Peyer's patch (tissue), 4 donors: ENCODE measurements around the gene CORIN. TPM values are rescaled to one million over a fixed set of nuclear protein-coding genes. Genes with fewer than 3 reads are reported as not detected.

Source experiments
- DNase-seq, 3 donors: peaks; one replicate each; pipeline ENCODE4 v3.0.0-alpha.2; 2017 to 2019
- H3K27ac ChIP-seq, 4 donors: fragments of 200-600 bp; sonication (generic); one replicate each; pipeline ENCODE4 v1.5.1; 2016 to 2019
- H3K27me3 ChIP-seq, 2 donors: fragments of 200-600 bp; sonication (generic); one replicate each; pipeline ENCODE4 v1.5.1; 2019
- H3K36me3 ChIP-seq, 3 donors: fragments of 200-600 bp; sonication (generic); one replicate each; pipeline ENCODE4 v1.5.1; 2016 to 2019
- H3K4me1 ChIP-seq, 4 donors: fragments of 200-600 bp; sonication (generic); one replicate each; pipeline ENCODE4 v1.5.1; 2016 to 2019
- H3K4me3 ChIP-seq, 4 donors: fragments of 200-600 bp; sonication (generic); 1 replicate in 3 of 4; 2 replicates in 1 of 4; pipeline ENCODE4 v1.5.1; 2016 to 2019; ENCODE audit warnings: mild to moderate bottlenecking in 1 of 4
- H3K9me3 ChIP-seq, 4 donors: fragments of 200-600 bp; sonication (generic); one replicate each; pipeline ENCODE4 v1.5.1; 2016 to 2019; ENCODE audit warnings: mild to moderate bottlenecking in 1 of 4
- POLR2A ChIP-seq, 2 donors: fragments of 450-650 bp; IDR thresholded peaks; one replicate each; pipeline ENCODE4 v1.5.1; 2017; ENCODE audit warnings: antibody characterized with exemption in 2 of 2, mild to moderate bottlenecking in 2 of 2, moderate library complexity in 2 of 2
- total RNA-seq, 4 donors: library from RNA; depleted of rRNA; stranded (reverse); fragments of >200 nt; gene quantifications; one replicate each; pipeline ENCODE4 v1.1.0, GENCODE V29; 2016
- TF ChIP-seq, protein P1 (sequence below), 6 experiments: fragments of 450-650 bp in 4 of 6; fragments of 200-600 bp in 2 of 6; sonication (generic) in 1 of 6; IDR thresholded peaks; one replicate each; pipeline ENCODE4 v1.5.1; 2017 to 2019; ENCODE audit warnings: antibody characterized with exemption in 6 of 6, mild to moderate bottlenecking in 3 of 6, moderate library complexity in 1 of 6

Gene CORIN
- total RNA-seq, 4 donors from 2014 or later: 0.27 to 0.70 (median 0.57) TPM; not detected in 1

DNA sequence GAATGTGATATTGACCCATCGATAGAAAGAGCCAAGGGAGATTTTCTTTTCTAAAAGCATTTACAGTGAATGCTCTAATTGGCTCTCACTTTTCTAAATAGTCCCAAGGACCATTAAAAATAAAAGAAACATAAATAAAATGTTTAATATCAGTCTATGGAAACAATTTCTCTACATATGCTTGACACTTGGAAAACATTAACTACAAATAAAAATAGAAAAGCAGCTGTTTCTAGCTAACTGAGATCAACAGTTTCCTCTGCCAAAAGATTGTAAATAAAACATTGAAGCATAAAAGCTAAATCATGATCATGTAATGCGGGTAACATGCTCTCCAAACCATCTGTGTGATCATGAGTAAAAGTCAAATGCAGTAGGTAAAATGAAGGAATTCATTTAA lies 49.7 kb downstream of the CORIN start:
- no peak for DNase-seq

DNA sequence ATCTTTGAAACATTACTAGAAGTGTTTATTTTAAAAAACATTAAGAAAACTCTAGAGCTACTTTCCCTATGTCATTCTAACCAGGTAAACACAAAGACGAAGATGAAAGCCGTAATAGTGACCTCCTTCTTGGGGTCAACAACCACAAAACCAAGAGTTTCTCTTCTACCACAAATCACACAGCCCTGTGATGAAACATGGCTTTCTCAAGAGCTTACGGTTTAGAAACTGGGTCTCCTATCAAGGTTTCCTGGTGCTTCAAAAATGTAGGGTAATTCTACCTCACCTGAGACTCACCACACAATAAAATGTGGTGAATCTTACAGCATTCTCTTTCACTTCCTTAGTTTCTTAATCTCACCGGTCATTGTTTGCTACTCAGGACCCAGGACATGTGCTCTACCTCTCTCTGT lies 50.9 kb downstream of the CORIN start:
- TF ChIP-seq, protein P1, sequence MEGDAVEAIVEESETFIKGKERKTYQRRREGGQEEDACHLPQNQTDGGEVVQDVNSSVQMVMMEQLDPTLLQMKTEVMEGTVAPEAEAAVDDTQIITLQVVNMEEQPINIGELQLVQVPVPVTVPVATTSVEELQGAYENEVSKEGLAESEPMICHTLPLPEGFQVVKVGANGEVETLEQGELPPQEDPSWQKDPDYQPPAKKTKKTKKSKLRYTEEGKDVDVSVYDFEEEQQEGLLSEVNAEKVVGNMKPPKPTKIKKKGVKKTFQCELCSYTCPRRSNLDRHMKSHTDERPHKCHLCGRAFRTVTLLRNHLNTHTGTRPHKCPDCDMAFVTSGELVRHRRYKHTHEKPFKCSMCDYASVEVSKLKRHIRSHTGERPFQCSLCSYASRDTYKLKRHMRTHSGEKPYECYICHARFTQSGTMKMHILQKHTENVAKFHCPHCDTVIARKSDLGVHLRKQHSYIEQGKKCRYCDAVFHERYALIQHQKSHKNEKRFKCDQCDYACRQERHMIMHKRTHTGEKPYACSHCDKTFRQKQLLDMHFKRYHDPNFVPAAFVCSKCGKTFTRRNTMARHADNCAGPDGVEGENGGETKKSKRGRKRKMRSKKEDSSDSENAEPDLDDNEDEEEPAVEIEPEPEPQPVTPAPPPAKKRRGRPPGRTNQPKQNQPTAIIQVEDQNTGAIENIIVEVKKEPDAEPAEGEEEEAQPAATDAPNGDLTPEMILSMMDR (IDR thresholded peaks at IDR 0.05): no peak
- TF ChIP-seq POLR2A (IDR thresholded peaks at IDR 0.05): no peak
- no peak overlapping the region for H3K4me3 ChIP-seq
- DNase-seq: no peak
- H3K27me3 ChIP-seq: no peaks in the 10 kb centered on the region
- no peaks in the 10 kb centered on the region for H3K36me3 ChIP-seq
- H3K4me1 ChIP-seq: no peaks in the 10 kb centered on the region
- no peaks in the 10 kb centered on the region for H3K9me3 ChIP-seq
- no peak overlapping the region for H3K27ac ChIP-seq

More for the DNA sequence above, 49.7 kb downstream of the CORIN start:
- H3K4me1 ChIP-seq: no peaks in the 10 kb centered on the region
- TF ChIP-seq, protein P1 (IDR thresholded peaks at IDR 0.05): no peak
- no peak for TF ChIP-seq POLR2A (IDR thresholded peaks at IDR 0.05)
- H3K36me3 ChIP-seq: no peaks in the 10 kb centered on the region
- H3K27me3 ChIP-seq: no peaks in the 10 kb centered on the region
- no peak overlapping the region for H3K27ac ChIP-seq
- no peak overlapping the region for H3K4me3 ChIP-seq
- H3K9me3 ChIP-seq: no peaks in the 10 kb centered on the region

DNA sequence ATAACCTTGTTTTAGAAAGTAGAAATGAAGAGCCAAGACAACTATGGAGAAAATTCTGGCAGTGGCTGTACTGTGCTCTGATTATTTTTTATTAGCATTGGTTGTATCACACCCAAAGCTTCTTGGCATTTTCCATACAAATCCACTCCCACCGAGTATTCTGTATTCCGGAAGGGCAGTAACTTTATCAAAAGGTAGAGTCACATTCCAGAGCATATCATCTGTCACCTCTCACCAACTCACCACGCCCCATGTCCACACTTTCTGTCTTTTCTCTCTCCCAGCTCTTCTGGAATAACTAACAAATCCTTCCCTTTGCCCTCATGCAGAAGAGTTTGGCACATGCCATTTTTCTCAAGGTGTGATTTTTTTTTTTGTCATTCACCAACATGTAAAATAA lies 52.7 kb downstream of the CORIN start:
- Histone ChIP-seq H3K4me3 (no peak overlapping the region), H3K4me1 (no peaks in the 10 kb centered on the region), H3K27me3 (no peaks in the 10 kb centered on the region), H3K27ac (no peak overlapping the region), H3K9me3 (no peaks in the 10 kb centered on the region), H3K36me3 (no peaks in the 10 kb centered on the region)
- no peak for TF ChIP-seq POLR2A (IDR thresholded peaks at IDR 0.05)
- DNase-seq: no peak

DNA sequence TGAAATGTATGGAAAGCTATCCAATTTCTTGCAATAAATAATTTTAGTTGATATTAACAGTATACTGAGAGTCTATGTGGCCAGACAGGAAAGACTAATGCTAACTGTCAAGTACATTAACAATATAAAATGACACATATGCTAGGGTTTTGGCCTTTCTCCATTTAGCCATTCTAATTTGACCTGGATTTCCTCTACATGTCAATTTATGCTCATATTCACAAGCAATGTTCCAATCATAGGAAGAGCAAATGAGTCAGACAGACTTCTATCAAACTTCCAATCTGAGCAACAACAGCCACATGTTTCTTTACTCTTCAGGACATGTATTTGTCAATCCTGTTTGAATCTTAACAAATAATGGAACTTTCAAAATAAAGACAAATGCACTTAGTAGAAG lies 53.6 kb downstream of the CORIN start:
- Histone ChIP-seq H3K9me3 (no peaks in the 10 kb centered on the region), H3K27ac (no peak overlapping the region), H3K4me1 (no peaks in the 10 kb centered on the region), H3K36me3 (no peaks in the 10 kb centered on the region), H3K27me3 (no peaks in the 10 kb centered on the region), H3K4me3 (no peak overlapping the region)
- no peak for DNase-seq
- no peak for TF ChIP-seq POLR2A (IDR thresholded peaks at IDR 0.05)
- TF ChIP-seq, protein P1 (IDR thresholded peaks at IDR 0.05): no peak

DNA sequence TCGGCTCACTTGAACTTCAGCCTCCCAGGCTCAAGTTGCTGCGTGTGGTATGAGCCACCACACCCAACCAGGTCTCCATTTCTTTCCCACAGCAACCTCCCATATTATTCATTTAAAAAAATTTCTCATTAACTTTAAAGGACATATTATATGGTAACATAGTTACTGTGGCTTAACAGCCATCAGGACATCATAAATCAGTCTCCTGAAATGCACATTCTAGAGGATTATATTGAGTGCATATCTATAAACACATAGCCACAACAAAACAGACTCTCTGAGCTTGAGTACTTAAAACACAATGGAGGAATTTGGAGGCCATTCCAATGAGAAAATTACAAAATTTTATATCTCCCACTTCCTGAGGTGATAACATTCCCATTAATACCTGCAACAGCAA lies 61.5 kb downstream of the CORIN start:
- Histone ChIP-seq H3K9me3 (no peaks in the 10 kb centered on the region), H3K27me3 (no peaks in the 10 kb centered on the region), H3K36me3 (no peaks in the 10 kb centered on the region), H3K4me1 (no peaks in the 10 kb centered on the region), H3K4me3 (no peak overlapping the region), H3K27ac (no peak overlapping the region)
- DNase-seq: no peak
- TF ChIP-seq, protein P1 (IDR thresholded peaks at IDR 0.05): no peak
- no peak for TF ChIP-seq POLR2A (IDR thresholded peaks at IDR 0.05)

DNA sequence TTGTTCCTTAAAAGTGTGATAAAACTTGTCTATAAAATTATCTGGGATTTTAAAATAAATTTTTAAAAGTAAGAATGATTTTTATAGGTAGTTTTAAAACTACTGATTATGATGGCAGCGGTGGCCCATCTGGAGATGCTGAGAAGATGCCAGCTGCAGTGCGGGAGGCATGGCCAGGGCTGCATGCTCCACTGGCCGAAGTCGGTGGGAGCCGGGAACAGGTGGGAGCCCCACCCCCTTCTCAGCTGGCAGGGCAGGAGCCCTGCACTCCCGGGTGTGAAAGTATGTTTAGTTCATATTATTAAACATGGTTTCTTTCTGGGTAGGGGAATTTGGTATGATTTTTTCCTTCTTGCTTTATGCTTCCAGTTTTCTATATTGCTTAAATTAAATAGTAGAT lies 63.8 kb downstream of the CORIN start:
- Histone ChIP-seq H3K27ac (no peak overlapping the region), H3K4me1 (no peaks in the 10 kb centered on the region), H3K36me3 (no peaks in the 10 kb centered on the region), H3K9me3 (no peaks in the 10 kb centered on the region), H3K27me3 (no peaks in the 10 kb centered on the region), H3K4me3 (no peak overlapping the region)
- TF ChIP-seq, protein P1 (IDR thresholded peaks at IDR 0.05): no peak
- TF ChIP-seq POLR2A (IDR thresholded peaks at IDR 0.05): no peak
- DNase-seq: no peak
